K562 (cell line): ENCODE results near the gene TCP11. TPM values are rescaled to one million over a fixed set of nuclear protein-coding genes. Genes with fewer than 3 reads are reported as not detected.

ENCODE experiments used
- ATAC-seq: fragments of 200-7000 bp; cut with Tn5 transposase; 3 replicates; pipeline ENCODE4 v1.9.1; 2020; ENCODE audit warnings: moderate library complexity
- BruUV-seq: library from RNA; stranded (reverse); fragments of 400-500 nt; replicated peaks from 2 replicates; lab custom pipeline; 2021; lab: Mats Ljungman, UMichigan
- CTCF ChIA-PET: fragments of 300-600 bp; formaldehyde crosslinking; extraction: SDS; loops from one replicate; lab custom pipeline; 2021; ENCODE audit warnings: low intra/inter-chr PET ratio; lab: Yijun Ruan, JAX
- POLR2A ChIA-PET: fragments of 300-600, 350-650 bp; sonication (Branson Sonifier 250); formaldehyde crosslinking; extraction: SDS; loops from one replicate; lab custom pipeline; 2021; ENCODE audit warnings: antibody characterized with exemption, inconsistent platforms; lab: Yijun Ruan, JAX
- DNase-seq, 4 experiments: peaks; one replicate each; pipeline versions ENCODE4 v3.0.0 to v3.0.0-alpha.2; 2011 to 2018; ENCODE audit warnings: low spot score in 3 of 4, mixed read lengths in 3 of 4; ENCODE audit errors: extremely low read depth in 1 of 4
- FAIRE-seq: peaks from 2 replicates; lab custom pipeline; 2011; peaks lifted over from hg19 to GRCh38; lab: Jason Lieb, UNC
- H2AFZ ChIP-seq: 2 replicates; pipeline ENCODE4 v1.6.0; 2011; ENCODE audit warnings: low read depth, low read length, control low read depth, inconsistent platforms
- H3K27ac ChIP-seq: fragments of 200-600 bp; 3 replicates; pipeline ENCODE4 v1.8.0; 2011; ENCODE audit warnings: low read depth, mild to moderate bottlenecking, control low read depth, inconsistent platforms, low read length, moderate library complexity, mixed read lengths; ENCODE audit errors: extremely low read depth
- H3K27me3 ChIP-seq, 2 experiments: fragments of 300-600 bp in 1 of 2; 2 replicates in 1 of 2; 3 replicates in 1 of 2; pipeline versions ENCODE4 v1.6.0 to v1.8.0; 2011; ENCODE audit warnings: inconsistent platforms in 2 of 2, low read length in 2 of 2, mild to moderate bottlenecking in 1 of 2, mixed read lengths in 1 of 2, moderate library complexity in 1 of 2; ENCODE audit not compliant: control insufficient read depth in 2 of 2, insufficient read depth in 2 of 2
- H3K36me3 ChIP-seq: fragments of 300-600 bp; 3 replicates; pipeline ENCODE4 v1.8.0; 2011; ENCODE audit warnings: mild to moderate bottlenecking, low read length, inconsistent platforms; ENCODE audit not compliant: control insufficient read depth, insufficient read depth
- H3K4me1 ChIP-seq, 2 experiments: fragments of 200-600 bp in 1 of 2; replicated peaks in 1 of 2; 2 replicates in 1 of 2; 3 replicates in 1 of 2; pipeline versions ENCODE4 v1.5.1 to v1.8.0; 2011; ENCODE audit warnings: inconsistent platforms in 2 of 2, low read length in 2 of 2, mild to moderate bottlenecking in 1 of 2, mixed read lengths in 1 of 2, moderate library complexity in 1 of 2; ENCODE audit not compliant: control insufficient read depth in 2 of 2, insufficient read depth in 2 of 2
- H3K4me2 ChIP-seq: 2 replicates; pipeline ENCODE4 v1.6.1; 2011; ENCODE audit warnings: low read length, control low read depth, inconsistent platforms, mixed read lengths; ENCODE audit not compliant: insufficient read depth
- H3K4me3 ChIP-seq: fragments of 200-600 bp; sonication (generic), shearing (Covaris generic); 2 replicates; pipeline ENCODE4 v1.5.1; 2016; ENCODE audit warnings: control low read depth, inconsistent platforms
- H3K79me2 ChIP-seq: fragments of 200-600 bp; 3 replicates; pipeline ENCODE4 v1.8.0; 2011; ENCODE audit warnings: low read length, inconsistent platforms; ENCODE audit not compliant: control insufficient read depth, insufficient read depth
- H3K9ac ChIP-seq, 2 experiments: 2 replicates each; pipeline versions ENCODE4 v1.6.0 to v1.6.1; 2011; ENCODE audit warnings: low read depth in 2 of 2, low read length in 2 of 2, control low read depth in 1 of 2, inconsistent platforms in 1 of 2, mild to moderate bottlenecking in 1 of 2, mixed read lengths in 1 of 2; ENCODE audit not compliant: insufficient read depth in 1 of 2
- H3K9me1 ChIP-seq: one replicate; pipeline ENCODE4 v1.6.0; 2011; ENCODE audit warnings: inconsistent platforms, mild to moderate bottlenecking, low read length, moderate library complexity; ENCODE audit not compliant: control insufficient read depth, insufficient read depth
- H3K9me3 ChIP-seq: replicated peaks from 2 replicates; pipeline ENCODE4 v1.5.1; 2011; ENCODE audit warnings: low read depth, low read length, inconsistent platforms; ENCODE audit not compliant: control insufficient read depth, insufficient read depth
- H4K20me1 ChIP-seq: replicated peaks from 2 replicates; pipeline ENCODE4 v1.6.1; 2011; ENCODE audit warnings: low read length, inconsistent platforms, mixed read lengths; ENCODE audit not compliant: control insufficient read depth, insufficient read depth
- MEF2A ChIP-seq: IDR thresholded peaks from 2 replicates; pipeline ENCODE4 v1.6.1; 2011; ENCODE audit warnings: low read depth, mild to moderate bottlenecking, low read length, moderate library complexity; ENCODE audit not compliant: control insufficient read depth
- PCBP1 ChIP-seq: fragments of 200-400 bp; formaldehyde crosslinking; IDR thresholded peaks from 2 replicates; pipeline ENCODE4 v1.6.1; 2018; ENCODE audit warnings: mild to moderate bottlenecking, low read depth, low read length; ENCODE audit not compliant: poor library complexity, severe bottlenecking
- SMARCA5 ChIP-seq: fragments of 450-650 bp; IDR thresholded peaks from 2 replicates; pipeline ENCODE4 v1.6.1; 2016
- WGBS: fragments of 100-300 bp; shearing (Covaris generic); methylation state at CpG from one replicate; pipeline ENCODE4 v1.1.6; 2016; ENCODE audit warnings: low coverage, mixed read lengths; ENCODE audit not compliant: insufficient coverage; ENCODE audit errors: missing lambda C conversion rate; 5-methylcytosine and 5-hydroxymethylcytosine counted together
- in situ Hi-C: fragments of 300-500 bp; cut with MboI; formaldehyde crosslinking; loops from 4 replicates; pipeline ENCODE4 v1.15.0; 2018; ENCODE audit warnings: inconsistent platforms, mixed read lengths
- intact Hi-C: fragments of 100-400 bp; cut with micrococcal nuclease; formaldehyde crosslinking; loops from 2 replicates; pipeline ENCODE4 v1.14.2; 2022
- polyA plus RNA-seq, 8 experiments: library from polyadenylated mRNA; depleted of rRNA in 4 of 8; stranded (reverse) in 5 of 8; unstranded in 3 of 8; fragments of >200 nt; fragmentation: Nextera tagmentation in 2 of 8; fragmentation: Illumina TruSeq in 1 of 8; extraction: Ambion mirVana in 2 of 8; extraction: Trizol in 1 of 8; gene quantifications; 2 replicates each; pipeline versions ENCODE4 v1.2.1 to v1.2.3, GENCODE V29; 2011 to 2014; ENCODE audit warnings: inconsistent platforms in 1 of 8, missing spikeins in 1 of 8
- total RNA-seq, 7 experiments: library from RNA; depleted of rRNA in 6 of 7; stranded (reverse); fragments of >200 nt in 6 of 7; fragmentation: Illumina TruSeq in 2 of 7; extraction: Trizol in 2 of 7; gene quantifications; 2 replicates each; pipeline versions ENCODE4 v1.2.1 to v1.2.3, GENCODE V29; 2011 to 2021; ENCODE audit warnings: low replicate concordance in 1 of 7
- TF ChIP-seq, protein P1 (sequence below): fragments of 450-650 bp; IDR thresholded peaks from 2 replicates; pipeline ENCODE4 v1.6.1; 2016; ENCODE audit warnings: missing biosample characterization, missing genetic modification characterization

The TCP11 gene
- total and polyA plus RNA-seq, 9 of the 15 experiments (the other 6 are each of a cell fraction or from before 2014, with no cell fraction given), result not detected

DNA sequence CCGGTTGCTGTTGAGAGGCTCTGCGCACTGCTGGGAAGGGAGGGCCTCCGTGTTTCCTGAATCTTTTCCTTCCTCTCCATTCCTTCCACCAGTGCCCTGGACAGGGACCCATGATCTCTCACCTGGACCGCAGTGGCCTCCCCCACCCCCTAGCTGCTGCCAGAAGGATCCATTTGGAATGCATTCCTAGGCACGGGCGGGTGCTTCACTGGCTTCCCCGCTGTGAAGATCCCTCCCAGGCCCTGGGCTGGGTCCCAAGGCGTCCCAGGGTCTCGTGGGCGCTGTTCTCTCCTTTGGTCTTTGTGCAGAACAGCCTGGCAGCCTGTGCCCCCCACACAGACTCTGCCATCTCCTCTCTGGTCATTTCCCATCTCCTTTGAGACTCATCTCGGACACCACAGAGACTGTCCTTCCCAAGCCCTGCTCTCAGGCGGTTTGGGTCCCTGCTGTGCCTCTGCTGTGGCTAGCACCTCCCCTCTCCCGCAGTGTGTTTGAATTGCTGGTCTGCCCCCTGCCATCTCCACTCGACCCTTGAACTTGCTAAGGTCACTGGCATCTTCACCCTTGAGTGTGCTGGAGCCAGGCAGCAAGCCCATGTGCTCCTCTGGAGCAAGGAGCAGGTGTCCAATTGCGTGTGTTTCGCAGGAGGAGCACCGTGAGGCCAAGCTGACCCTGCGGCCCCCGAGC lies 59.0 kb downstream of the TCP11 start (continued):
- TF ChIP-seq, protein P1, sequence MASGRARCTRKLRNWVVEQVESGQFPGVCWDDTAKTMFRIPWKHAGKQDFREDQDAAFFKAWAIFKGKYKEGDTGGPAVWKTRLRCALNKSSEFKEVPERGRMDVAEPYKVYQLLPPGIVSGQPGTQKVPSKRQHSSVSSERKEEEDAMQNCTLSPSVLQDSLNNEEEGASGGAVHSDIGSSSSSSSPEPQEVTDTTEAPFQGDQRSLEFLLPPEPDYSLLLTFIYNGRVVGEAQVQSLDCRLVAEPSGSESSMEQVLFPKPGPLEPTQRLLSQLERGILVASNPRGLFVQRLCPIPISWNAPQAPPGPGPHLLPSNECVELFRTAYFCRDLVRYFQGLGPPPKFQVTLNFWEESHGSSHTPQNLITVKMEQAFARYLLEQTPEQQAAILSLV (tag), result no peak

DNA sequence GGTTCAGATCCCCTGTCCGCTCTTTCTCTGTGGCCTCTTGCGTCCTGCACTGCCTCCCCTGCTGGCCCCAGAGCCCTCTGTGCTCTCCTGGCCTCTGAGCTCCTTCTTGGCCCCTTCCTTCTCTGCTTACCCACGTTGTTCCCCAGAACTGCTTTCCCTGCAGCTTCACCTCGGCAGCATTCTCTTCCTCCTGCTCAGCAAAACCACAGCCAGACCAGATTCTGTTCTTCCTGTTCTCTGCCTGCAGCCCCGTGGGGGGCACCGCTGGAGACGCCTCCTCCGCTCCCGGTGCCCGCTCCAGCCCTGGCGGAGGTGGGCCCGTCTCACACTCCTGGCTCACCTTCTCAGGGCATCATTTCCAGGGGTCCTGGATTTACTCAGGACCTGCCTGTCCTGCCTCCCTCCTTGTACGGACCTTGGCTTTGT lies 59.7 kb downstream of the TCP11 start:
- POLR2A ChIA-PET, result interaction anchor here (0.5 to 0.7 kb wide), 2 partner anchors 155 to 445 kb away, joined by 3 to 4 read pairs; no protein-coding TSS in a partner anchor
- in situ Hi-C loops, result no loop called here
- Histone ChIP-seq H3K4me2 (no peak overlapping the region), H2AFZ (no peak overlapping the region), H4K20me1 (no peaks in the 10 kb centered on the region), H3K4me1 (peaks cover 0 to 16% of the 10 kb centered on the region in 2 experiments; a peak in 1 of 5 replicates), H3K79me2 (no peaks in the 10 kb centered on the region), H3K27me3 (no peaks in the 10 kb centered on the region), H3K27ac (no peak overlapping the region), H3K9me3 (no peaks in the 10 kb centered on the region), H3K36me3 (peaks cover 9% of the 10 kb centered on the region; the same call in 1 of the 3 replicates), H3K9ac (peak overlapping the region in 1 of 2 experiments; percentile 11; a peak in 1 of 4 replicates), H3K4me3 (no peak overlapping the region), H3K9me1 (no peaks in the 10 kb centered on the region)
- 49% methylated on average over 13 of the region's 13 CpGs for WGBS
- TF ChIP-seq PCBP1 (no peak), SMARCA5 (no peak), MEF2A (no peak)
- intact Hi-C loops, result no loop called here
- FAIRE-seq (no peak), ATAC-seq (no peak), DNase-seq (no peak)
- no TSS peak for BruUV-seq
- CTCF ChIA-PET, result no interaction called here
